Mononuclear cell (primary cell): ENCODE measurements around the gene GALNT18. TPM values are rescaled to one million over a fixed set of nuclear protein-coding genes. Genes with fewer than 3 reads are reported as not detected.

Experiments used
- H3K27me3 ChIP-seq: 2 replicates; pipeline ENCODE4 v1.6.0; 2011; ENCODE audit warnings: low read length, control low read depth; ENCODE audit not compliant: insufficient read depth
- H3K4me1 ChIP-seq: 2 replicates; pipeline ENCODE4 v1.5.1; 2011; ENCODE audit warnings: mild to moderate bottlenecking, low read length, control low read depth; ENCODE audit not compliant: insufficient read depth
- H3K4me3 ChIP-seq: 2 replicates; pipeline ENCODE4 v1.5.1; 2011; ENCODE audit warnings: mild to moderate bottlenecking, low read length, moderate library complexity
- H3K9me3 ChIP-seq: 2 replicates; pipeline ENCODE4 v1.5.1; 2011; ENCODE audit warnings: low read depth, mild to moderate bottlenecking, control low read depth, low read length
- total RNA-seq: library from RNA; depleted of rRNA; stranded (reverse); fragments of >200 nt; gene quantifications from one replicate; pipeline ENCODE4 v1.2.3, GENCODE V29; 2012

GALNT18 gene
- total RNA-seq, 1 donor: 0.21 TPM

DNA sequence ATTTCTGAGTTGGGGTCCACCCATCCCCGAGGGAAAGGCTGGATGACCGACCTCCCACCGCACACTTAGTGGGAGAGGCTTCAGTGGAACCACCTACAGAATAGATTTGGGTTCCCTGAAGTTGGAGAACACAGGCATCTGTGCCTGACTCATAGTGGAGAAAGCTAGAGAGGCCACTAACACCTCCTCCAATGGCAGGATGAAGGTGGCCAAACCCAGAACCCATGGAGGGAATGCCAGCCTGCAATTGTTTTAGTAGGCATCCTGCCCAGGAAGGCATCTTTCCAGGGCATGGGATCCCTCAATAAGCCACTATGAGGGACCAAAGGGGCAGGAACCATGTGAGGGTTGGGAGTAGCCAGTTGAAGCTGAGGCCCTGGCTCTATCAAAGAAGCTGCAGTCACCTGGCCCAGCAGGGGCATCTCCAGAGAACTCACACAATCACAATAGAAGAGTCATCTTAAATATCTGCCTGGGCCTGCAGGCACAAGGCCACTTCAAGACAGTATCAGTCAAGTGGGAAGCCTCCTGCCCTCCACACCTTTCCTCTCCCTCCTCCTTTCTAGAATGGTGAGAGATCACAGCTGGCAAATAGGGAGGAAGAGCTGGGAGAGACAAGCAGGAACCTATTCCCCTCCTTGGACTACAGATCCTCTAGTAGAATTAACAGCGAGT lies 144.7 kb downstream of the GALNT18 start:
- Histone ChIP-seq H3K4me1 (no peaks in the 10 kb centered on the region), H3K4me3 (no peak overlapping the region), H3K9me3 (no peaks in the 10 kb centered on the region), H3K27me3 (no peaks in the 10 kb centered on the region)

GRCh38 chr11:11476499-11476898 lies 145.3 kb downstream of the GALNT18 start:
- H3K9me3 ChIP-seq: no peaks in the 10 kb centered on the region
- H3K4me1 ChIP-seq: no peaks in the 10 kb centered on the region
- no peak overlapping the region for H3K4me3 ChIP-seq
- no peaks in the 10 kb centered on the region for H3K27me3 ChIP-seq

- Histone ChIP-seq H3K4me1 (no peaks in the 10 kb centered on the region), H3K27me3 (no peaks in the 10 kb centered on the region), H3K4me3 (no peak overlapping the region), H3K9me3 (no peaks in the 10 kb centered on the region)
These were observed 149.7 kb downstream of the GALNT18 start for GRCh38 chr11:11472106-11472505.

- Histone ChIP-seq H3K4me1 (no peaks in the 10 kb centered on the region), H3K9me3 (no peaks in the 10 kb centered on the region), H3K27me3 (no peaks in the 10 kb centered on the region), H3K4me3 (no peak overlapping the region)
These were observed 150.6 kb downstream of the GALNT18 start for GRCh38 chr11:11471201-11471600.

DNA sequence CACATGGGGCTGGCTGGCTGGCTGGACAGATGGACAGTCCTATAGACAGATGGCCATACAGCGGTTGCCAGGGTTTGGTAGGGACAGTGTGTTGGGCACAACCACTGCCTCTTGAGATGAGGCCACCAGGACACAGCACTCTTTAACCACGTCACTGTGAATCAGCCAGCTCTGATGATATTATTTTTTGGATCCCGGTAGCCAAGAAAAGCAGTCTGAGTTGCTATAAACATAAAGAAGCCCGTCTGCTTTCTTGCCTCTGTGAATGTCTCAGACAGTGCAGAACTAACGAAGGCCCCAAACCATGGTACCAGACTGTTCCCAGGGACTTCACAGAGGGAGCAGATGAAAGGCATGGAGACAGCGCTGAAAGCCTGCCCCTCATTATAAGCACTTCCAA lies 152.9 kb downstream of the GALNT18 start:
- Histone ChIP-seq H3K27me3 (no peaks in the 10 kb centered on the region), H3K4me3 (no peak overlapping the region), H3K9me3 (no peaks in the 10 kb centered on the region), H3K4me1 (no peaks in the 10 kb centered on the region)

DNA sequence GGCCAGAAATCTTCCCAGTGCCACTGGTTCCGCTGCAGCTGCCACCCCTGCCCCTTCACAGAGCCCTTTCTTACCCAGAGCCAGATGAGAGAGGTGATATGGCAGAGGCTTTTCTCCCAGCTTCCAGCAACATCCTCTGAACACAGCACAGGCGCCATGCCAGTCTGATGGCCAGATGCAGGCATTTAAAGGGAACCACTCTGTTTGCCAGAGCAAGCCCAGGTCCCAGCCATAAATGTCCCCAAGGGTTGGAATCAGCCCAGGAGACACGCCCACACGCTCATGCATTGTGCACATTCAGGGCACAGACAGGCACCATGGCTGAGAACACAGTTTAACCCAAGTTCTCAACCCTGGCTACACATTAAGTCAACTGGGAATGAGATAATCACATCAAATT lies 154.5 kb downstream of the GALNT18 start:
- Histone ChIP-seq H3K27me3 (no peaks in the 10 kb centered on the region), H3K9me3 (no peaks in the 10 kb centered on the region), H3K4me1 (no peaks in the 10 kb centered on the region), H3K4me3 (no peak overlapping the region)

DNA sequence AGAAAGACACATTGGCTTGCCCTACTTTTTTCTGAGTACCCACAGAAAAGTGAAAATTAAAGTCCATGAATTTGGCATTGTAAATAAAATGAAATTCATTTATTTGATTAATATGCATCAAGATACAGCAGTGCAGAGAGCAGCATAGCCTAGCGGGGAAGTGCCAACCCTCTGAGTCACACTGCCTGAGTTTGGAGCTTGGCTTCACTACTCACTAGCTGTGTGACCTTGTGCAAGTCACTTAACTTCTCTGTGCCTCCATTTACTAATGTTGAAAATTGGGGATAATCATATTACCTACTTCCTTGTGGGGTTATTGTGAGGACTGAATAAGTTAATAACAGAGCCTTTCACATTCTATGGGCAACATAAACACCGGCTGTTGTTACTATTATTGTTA lies 157.2 kb downstream of the GALNT18 start:
- Histone ChIP-seq H3K9me3 (no peaks in the 10 kb centered on the region), H3K4me3 (no peak overlapping the region), H3K27me3 (no peaks in the 10 kb centered on the region), H3K4me1 (no peaks in the 10 kb centered on the region)

DNA sequence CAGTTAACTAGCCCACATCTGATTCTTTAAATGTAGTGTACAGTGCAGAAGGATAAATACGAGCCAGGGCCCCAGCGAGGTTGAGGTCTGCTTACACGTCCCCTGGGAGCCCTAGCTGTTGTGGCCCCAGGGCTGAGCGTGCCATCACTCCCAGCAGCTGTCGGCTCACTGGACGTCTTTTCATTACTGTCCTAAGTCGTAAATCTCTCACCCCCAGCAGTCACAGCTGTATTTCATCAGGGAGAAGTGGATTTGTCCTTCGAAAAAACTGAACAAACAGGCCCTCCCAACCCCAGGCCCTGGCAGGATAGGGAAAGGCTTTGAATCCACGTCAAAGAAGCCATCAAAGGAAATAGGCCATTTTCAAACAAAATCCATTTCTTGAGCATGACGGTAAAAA lies 158.4 kb downstream of the GALNT18 start:
- H3K4me1 ChIP-seq: no peaks in the 10 kb centered on the region
- H3K27me3 ChIP-seq: no peaks in the 10 kb centered on the region
- H3K4me3 ChIP-seq: no peak overlapping the region
- no peaks in the 10 kb centered on the region for H3K9me3 ChIP-seq

DNA sequence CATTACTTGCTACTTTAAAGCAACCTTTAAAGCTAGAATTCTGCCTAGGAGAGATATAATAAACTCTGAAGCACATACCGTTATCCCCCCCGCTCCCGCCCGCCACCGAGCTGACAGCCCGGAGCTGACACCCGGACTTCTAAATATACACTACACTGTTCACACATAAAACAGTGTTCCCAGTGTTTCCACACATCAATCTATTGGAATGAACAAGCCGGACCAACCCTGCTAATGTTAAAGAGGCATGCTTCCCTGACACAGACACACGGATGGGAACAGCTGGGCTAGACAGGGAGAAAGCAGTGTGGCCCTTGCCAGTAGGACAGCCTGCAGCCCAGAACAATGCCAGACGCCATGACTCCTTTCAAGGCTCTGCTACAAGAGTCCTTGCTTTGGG lies 160.3 kb downstream of the GALNT18 start:
- no peak overlapping the region for H3K4me3 ChIP-seq
- no peaks in the 10 kb centered on the region for H3K27me3 ChIP-seq
- no peaks in the 10 kb centered on the region for H3K4me1 ChIP-seq
- no peaks in the 10 kb centered on the region for H3K9me3 ChIP-seq

DNA sequence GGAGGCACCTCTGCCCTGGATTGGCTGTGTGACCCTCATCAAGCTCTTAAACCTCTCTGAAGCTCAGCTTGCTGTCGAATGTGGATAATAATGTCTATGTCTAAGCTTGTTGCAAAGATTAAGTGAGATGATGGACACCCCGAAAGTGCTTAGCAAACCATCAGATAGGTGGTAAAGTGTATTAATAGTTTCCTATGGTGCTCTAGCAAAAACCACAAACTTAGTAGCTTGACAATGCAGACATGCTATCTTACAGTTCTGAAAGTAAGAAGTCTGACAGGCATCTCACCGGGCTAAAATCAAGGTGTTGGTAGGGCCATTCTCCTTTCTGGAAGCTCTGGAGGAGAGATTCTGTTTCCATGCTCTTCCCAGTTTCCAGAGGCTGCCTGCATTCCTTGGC lies 162.2 kb downstream of the GALNT18 start:
- Histone ChIP-seq H3K27me3 (no peaks in the 10 kb centered on the region), H3K4me1 (no peaks in the 10 kb centered on the region), H3K4me3 (no peak overlapping the region), H3K9me3 (no peaks in the 10 kb centered on the region)

- H3K27me3 ChIP-seq: no peaks in the 10 kb centered on the region
- no peaks in the 10 kb centered on the region for H3K9me3 ChIP-seq
- H3K4me1 ChIP-seq: no peaks in the 10 kb centered on the region
- no peak overlapping the region for H3K4me3 ChIP-seq
These were observed 163.3 kb downstream of the GALNT18 start for GRCh38 chr11:11458485-11458884.

GRCh38 chr11:11458001-11458400 lies 163.8 kb downstream of the GALNT18 start:
- H3K4me3 ChIP-seq: no peak overlapping the region
- H3K9me3 ChIP-seq: no peaks in the 10 kb centered on the region

GRCh38 chr11:11456866-11457265 lies 164.9 kb downstream of the GALNT18 start:
- H3K9me3 ChIP-seq: no peaks in the 10 kb centered on the region
- no peak overlapping the region for H3K4me3 ChIP-seq
- H3K27me3 ChIP-seq: no peaks in the 10 kb centered on the region
- H3K4me1 ChIP-seq: no peaks in the 10 kb centered on the region

More at GRCh38 chr11:11458001-11458400, 163.8 kb downstream of the GALNT18 start:
- H3K4me1 ChIP-seq: no peaks in the 10 kb centered on the region
- H3K27me3 ChIP-seq: no peaks in the 10 kb centered on the region

GRCh38 chr11:11454671-11455223 lies 167.1 kb downstream of the GALNT18 start:
- no peaks in the 10 kb centered on the region for H3K4me1 ChIP-seq
- H3K4me3 ChIP-seq: no peak overlapping the region
- H3K9me3 ChIP-seq: no peaks in the 10 kb centered on the region
- no peaks in the 10 kb centered on the region for H3K27me3 ChIP-seq

GRCh38 chr11:11451501-11452005 lies 170.3 kb downstream of the GALNT18 start:
- Histone ChIP-seq H3K4me3 (no peak overlapping the region), H3K27me3 (no peaks in the 10 kb centered on the region), H3K4me1 (no peaks in the 10 kb centered on the region), H3K9me3 (no peaks in the 10 kb centered on the region)

DNA sequence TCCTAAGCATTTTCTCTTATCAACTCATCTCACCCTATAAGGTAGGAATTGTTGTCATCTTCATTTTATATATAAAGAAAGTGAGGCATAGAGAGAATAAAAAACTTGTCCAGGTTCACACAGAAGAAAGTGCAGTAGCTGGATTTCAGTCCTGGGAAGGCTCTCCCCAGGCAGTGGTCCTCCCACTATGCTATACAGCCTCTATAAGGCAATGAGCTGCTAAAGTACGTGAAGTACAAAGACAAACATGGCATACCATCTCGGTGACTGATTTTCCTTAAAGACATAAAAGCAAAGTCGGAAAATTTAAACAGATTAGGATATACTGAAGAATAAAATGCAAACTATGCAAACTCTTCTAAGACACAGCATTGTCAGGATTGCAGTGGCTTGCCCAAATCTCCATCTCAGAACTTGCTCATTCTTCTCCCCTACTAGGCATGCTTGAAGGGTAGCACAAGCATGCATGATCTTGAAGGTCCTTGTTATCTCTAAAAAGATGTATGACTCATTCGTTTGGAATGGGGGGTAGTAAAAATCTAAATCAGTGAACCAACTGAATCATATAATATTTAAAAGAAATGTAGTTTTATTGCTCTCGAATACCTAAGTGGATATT lies 171.0 kb downstream of the GALNT18 start:
- H3K4me1 ChIP-seq: no peaks in the 10 kb centered on the region
- no peaks in the 10 kb centered on the region for H3K9me3 ChIP-seq
- H3K27me3 ChIP-seq: no peaks in the 10 kb centered on the region
- H3K4me3 ChIP-seq: no peak overlapping the region
